HG02610 (cell line): ENCODE data around the gene AZIN2.
A peak's percentile ranks its signal among the peaks of the same experiment; 100 is the strongest.
"Not testable (repeated sequence)": the region's sequence is repeated elsewhere in the genome, so short reads cannot be mapped to it uniquely, and the experiment has no call there.

Experiments
- ATAC-seq: cut with Tn5 transposase; IDR thresholded peaks from one replicate; pipeline ENCODE4 v1.9.1; 2021; ENCODE audit warnings: mild to moderate bottlenecking, moderate library complexity; ENCODE audit not compliant: unreplicated experiment

AZIN2 gene

DNA sequence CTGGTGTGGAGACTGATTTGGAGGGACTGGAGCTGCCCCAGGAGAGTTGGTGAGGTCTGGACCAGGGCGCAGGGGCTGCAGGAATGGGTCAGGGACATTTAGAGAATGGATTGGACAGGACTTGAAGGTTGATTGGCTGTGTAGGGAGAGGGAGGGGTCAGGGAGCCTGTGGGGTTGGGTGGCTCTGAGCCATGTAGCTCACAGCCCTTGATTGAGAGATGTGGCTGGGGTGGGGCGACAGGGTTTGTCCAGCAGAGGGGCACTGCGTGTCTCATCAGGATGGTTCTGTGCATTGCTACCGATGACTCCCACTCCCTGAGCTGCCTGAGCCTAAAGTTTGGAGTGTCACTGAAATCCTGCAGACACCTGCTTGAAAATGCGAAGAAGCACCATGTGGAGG lies 12.1 kb downstream of the AZIN2 start:
- no peak for ATAC-seq

DNA sequence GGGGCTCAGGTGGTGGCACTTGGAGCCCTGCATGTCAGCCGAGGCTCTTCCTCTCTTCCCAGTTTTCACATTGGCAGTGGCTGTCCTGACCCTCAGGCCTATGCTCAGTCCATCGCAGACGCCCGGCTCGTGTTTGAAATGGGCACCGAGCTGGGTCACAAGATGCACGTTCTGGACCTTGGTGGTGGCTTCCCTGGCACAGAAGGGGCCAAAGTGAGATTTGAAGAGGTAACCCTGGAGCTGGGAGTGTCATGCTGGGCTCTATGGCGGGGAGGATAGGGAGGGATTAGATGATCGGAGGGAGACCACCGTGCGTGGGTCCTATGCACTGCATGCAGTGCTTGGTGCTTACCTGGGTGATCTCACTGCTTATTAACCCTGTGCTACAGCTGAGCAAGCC lies 13.5 kb downstream of the AZIN2 start:
- no peak for ATAC-seq

DNA sequence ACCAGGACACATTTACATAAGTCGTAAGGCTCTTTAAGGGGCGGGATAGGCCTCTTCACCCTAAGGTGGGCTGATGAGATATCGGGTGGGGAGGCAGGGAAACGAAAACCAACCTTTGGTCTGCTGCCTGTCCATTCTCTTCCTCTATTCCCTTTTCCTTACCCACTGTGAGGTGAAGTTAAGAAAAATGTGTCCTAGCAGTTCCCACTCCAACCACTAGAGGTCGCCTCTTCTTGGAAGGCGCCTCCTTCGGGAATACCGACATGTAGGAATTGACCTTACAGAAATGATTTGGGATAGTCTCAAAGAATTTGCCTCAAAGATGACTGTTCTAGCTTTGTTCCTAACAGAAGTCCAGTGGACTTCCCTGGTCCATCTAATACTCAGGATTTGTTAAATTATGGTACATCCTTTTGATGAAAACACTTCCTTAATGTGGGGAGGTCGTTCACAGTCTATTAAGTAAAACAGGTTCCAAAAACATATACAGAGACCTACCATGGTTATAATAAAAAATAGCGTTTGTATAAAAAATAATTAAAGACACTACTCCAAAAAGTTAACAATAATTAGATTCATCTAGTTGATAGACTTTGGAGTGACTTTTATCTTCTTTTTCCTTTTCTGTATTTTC lies 14.1 kb downstream of the AZIN2 start:
- no peak for ATAC-seq

GRCh38 chr1:33096363-33097005 lies 15.5 kb downstream of the AZIN2 start:
- ATAC-seq, result no peak

GRCh38 chr1:33097137-33097611 lies 16.2 kb downstream of the AZIN2 start:
- no peak for ATAC-seq

GRCh38 chr1:33097762-33098161 lies 16.8 kb downstream of the AZIN2 start:
- ATAC-seq, result no peak

DNA sequence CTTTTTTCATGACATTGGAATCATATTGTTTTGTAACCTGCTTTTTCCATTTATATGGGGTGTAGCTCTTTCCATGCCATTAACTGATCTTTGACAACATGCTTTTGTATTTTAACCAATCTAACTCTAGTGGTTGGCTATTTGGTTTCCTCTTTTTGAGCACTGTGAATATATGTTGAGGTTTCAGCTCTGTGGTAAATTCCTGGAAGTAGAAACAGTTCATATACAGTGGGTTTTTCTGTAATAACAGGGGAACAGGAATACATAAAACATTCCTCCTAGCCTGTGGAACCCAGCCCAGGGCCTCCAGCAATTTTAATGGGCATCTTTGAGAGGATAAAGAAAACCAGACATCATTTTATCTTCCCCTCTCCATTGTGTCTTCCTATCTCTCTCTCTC lies 17.4 kb downstream of the AZIN2 start:
- no peak for ATAC-seq

- peak; percentile 74 for ATAC-seq
These were observed 18.6 kb downstream of the AZIN2 start for GRCh38 chr1:33099290-33100118.

GRCh38 chr1:33100119-33100415 lies 19.1 kb downstream of the AZIN2 start:
- ATAC-seq, result not testable (repeated sequence)

GRCh38 chr1:33110477-33110876 lies 29.5 kb downstream of the AZIN2 start:
- ATAC-seq, result no peak

DNA sequence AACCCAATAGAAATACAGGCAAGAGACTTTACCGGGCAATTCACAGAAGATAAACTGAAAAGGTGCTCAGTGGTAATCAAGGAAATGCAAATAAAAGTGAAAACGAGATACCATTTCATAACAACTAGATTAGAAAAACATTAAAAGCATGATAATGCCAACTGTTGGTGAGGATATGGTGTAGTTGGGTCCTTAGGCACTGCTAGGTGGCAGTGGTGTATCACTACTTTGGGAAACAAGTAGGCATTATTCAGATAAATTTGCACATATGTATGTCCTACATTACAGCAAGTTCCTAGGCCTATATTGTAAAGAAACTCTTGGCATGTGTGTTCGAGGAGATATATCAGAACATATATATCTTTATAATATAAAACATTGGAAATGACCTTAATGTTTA lies 31.0 kb downstream of the AZIN2 start:
- ATAC-seq, result no peak

- ATAC-seq, result no peak
These were observed 36.6 kb downstream of the AZIN2 start for GRCh38 chr1:33117440-33118085.

DNA sequence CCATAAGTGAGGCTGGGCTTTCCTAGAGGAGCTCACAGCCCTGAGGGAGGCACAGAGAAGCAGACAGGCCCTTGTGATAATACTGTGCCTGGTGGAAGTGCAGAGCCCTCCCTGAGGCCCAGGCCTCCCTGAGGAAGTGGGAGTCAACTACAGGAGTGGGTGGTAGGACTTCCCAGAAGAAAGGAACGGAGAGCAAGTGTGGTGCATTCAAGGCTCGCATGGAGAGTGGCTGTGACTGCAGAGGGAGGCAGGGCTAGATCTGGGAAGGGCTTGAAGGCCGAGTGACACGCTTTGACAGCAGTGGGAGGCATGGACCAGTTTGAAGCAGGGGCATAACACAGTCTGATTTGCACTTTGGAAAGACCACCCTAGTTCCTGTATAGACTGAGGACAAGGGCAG lies 37.3 kb downstream of the AZIN2 start:
- ATAC-seq, result no peak

DNA sequence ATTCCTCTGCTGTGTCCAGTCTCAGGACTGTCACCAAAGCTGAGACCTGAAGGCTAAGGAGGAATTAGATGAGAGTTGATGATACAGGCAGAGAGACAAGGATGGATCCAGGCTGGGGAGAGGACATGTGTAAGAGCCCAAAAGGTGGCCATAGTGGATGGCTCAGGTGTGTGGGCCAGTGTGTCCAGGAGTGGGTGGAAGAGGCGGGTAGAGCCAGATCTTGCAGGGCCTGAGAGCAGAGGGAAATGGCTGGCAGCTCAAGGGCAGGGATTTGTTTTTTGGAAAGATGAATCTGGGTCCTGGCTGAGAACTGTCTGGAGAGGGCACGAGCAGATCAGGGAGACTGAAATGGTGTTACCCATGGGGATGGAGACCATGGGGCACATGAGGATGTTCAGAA lies 38.1 kb downstream of the AZIN2 start:
- ATAC-seq, result no peak

DNA sequence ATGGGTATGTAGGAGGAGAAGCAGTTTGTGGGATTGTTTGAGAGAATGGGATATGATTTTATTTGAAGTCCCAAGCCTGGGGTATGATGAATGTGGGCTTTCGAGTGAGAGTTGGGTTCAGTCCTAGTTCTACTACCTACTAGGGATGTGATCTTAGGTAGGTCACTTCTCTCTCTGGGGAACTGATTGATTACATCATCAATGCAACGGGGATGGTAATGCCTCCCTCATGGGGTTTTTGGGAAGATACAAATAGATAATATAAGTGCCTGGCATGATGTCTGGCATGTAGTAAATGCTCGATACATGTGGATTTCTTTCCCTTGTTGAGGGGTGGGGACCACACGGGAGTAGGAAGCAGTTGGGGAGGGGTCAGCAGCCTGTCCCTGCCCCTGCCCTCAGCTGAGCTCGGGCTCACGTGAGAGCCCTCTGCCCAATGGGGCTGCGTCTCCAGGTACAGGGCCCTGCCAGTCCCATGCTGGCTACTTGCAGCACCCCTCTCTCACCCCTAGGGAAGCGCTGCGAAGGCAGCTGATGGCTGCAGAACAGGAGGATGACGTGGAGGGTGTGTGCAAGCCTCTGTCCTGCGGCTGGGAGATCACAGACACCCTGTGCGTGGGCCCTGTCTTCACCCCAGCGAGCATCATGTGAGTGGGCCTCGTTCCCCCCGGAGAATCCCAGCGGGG lies 38.7 kb downstream of the AZIN2 start:
- ATAC-seq, result no peak

- no peak for ATAC-seq
These were observed 39.7 kb downstream of the AZIN2 start for GRCh38 chr1:33120436-33121231.

GRCh38 chr1:33121728-33122127 lies 40.8 kb downstream of the AZIN2 start:
- ATAC-seq, result no peak

- no peak for ATAC-seq
These were observed 41.7 kb downstream of the AZIN2 start for GRCh38 chr1:33122483-33123178.

DNA sequence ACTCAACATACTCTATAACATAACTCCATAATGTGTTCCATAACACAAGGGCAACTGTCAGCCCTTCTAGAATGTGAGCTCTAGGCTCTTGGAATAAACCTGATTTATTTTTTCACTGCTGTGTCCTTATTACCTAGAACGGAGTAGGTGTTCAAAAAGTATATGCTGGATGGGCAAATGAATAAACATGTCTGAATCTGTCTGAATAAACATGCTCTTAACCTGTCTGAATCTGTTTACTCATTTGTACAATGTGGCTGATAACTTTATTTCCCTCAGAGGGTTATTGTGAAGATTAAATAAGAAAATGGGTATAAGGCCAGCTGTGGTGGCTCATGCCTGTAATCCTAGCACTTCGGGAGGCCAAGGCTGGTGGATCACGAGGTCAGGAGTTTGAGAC lies 42.3 kb downstream of the AZIN2 start:
- ATAC-seq, result no peak

DNA sequence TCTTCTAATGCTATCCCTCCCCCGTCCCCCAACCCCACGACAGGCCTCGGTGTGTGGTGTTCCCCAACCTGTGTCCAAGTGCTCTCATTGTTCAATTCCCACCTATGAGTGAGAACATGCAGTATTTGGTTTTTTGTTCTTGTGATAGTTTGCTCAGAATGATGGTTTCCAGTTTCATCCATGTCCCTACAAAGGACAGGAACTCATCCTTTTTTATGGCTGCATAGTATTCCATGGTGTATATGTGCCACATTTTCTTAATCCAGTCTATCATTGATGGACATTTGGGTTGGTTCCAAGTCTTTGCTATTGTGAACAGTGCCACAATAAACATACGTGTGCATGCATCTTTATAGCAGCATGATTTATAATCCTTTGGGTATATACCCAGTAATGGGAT lies 43.7 kb downstream of the AZIN2 start:
- ATAC-seq, result not testable (repeated sequence)
